ENCODE data around the gene AAK1. TPM values are rescaled to one million over a fixed set of nuclear protein-coding genes. Genes with fewer than 3 reads are reported as not detected.

The AAK1 gene
- polyA plus RNA-seq, 1 donor (not counting 4 experiments of a cell fraction or from before 2014, with no cell fraction given): 12.3 TPM

GRCh38 chr2:69628325-69629021 lies 15.1 kb downstream of the AAK1 start:
- Histone ChIP-seq H3K9me3 (ENCODE audit: control insufficient read depth, low read depth, low read length) (no peaks in the 10 kb centered on the region), H3K4me1 (ENCODE audit: control insufficient read depth, extremely low read depth, insufficient read depth, low read length) (no peaks in the 10 kb centered on the region), H3K36me3 (ENCODE audit: control insufficient read depth in 2 of 2, extremely low read depth in 1 of 2, insufficient read depth in 2 of 2, low read length in 2 of 2) (no peaks in the 10 kb centered on the region), H3K4me3 (ENCODE audit: control insufficient read depth in 2 of 3, extremely low read depth in 1 of 3, insufficient read depth in 2 of 3, low read depth in 1 of 3, low read length in 3 of 3) (no peak overlapping the region), H3K27me3 (ENCODE audit: control insufficient read depth, extremely low read depth, insufficient read depth, low read length) (no peaks in the 10 kb centered on the region), H3K9ac (ENCODE audit: control insufficient read depth, extremely low read depth, insufficient read depth, low read length) (no peak overlapping the region), H3K27ac (ENCODE audit: control insufficient read depth, insufficient read depth, low read length) (no peak overlapping the region), H4K20me1 (ENCODE audit: control insufficient read depth, extremely low read depth, insufficient read depth, low read length) (peaks cover 4% of the 10 kb centered on the region), H3K4me2 (ENCODE audit: control insufficient read depth, extremely low read depth, insufficient read depth, low read depth, low read length) (no peak overlapping the region), H3K79me2 (ENCODE audit: control insufficient read depth, insufficient read depth, low read length) (peaks cover 69% of the 10 kb centered on the region), H3K9me1 (ENCODE audit: control insufficient read depth, extremely low read depth, insufficient read depth, low read length) (no peaks in the 10 kb centered on the region), H2AFZ (ENCODE audit: control insufficient read depth, low read length) (no peak overlapping the region)
- no peak for DNase-seq (ENCODE audit: low read depth, low spot score)
- dilution Hi-C loops (cut with MboI; ENCODE audit: extremely low pct_ligation_motif_present, low sequenced_read_pairs): no loop called here
- TF ChIP-seq EZH2 (IDR thresholded peaks at IDR 0.05; ENCODE audit: low read length) (no peak), CTCF (optimal IDR thresholded peaks at IDR 0.05 in 1 of 3, IDR thresholded peaks at IDR 0.05 in 1 of 3, conservative IDR thresholded peaks at IDR 0.05 in 1 of 3; ENCODE audit: extremely low read depth in 1 of 3, insufficient read depth in 2 of 3, low read length in 3 of 3) (no peak)
- FAIRE-seq: no peak

- peaks cover 63% of the 10 kb centered on the region for H3K79me2 ChIP-seq (ENCODE audit: control insufficient read depth, insufficient read depth, low read length)
- H4K20me1 ChIP-seq (ENCODE audit: control insufficient read depth, extremely low read depth, insufficient read depth, low read length): peaks cover 4% of the 10 kb centered on the region
- H3K27ac ChIP-seq (ENCODE audit: control insufficient read depth, insufficient read depth, low read length): no peak overlapping the region
- H3K9me1 ChIP-seq (ENCODE audit: control insufficient read depth, extremely low read depth, insufficient read depth, low read length): no peaks in the 10 kb centered on the region
- no peaks in the 10 kb centered on the region for H3K9me3 ChIP-seq (ENCODE audit: control insufficient read depth, low read depth, low read length)
- no peaks in the 10 kb centered on the region for H3K4me1 ChIP-seq (ENCODE audit: control insufficient read depth, extremely low read depth, insufficient read depth, low read length)
- DNase-seq (ENCODE audit: low read depth, low spot score) (no peak), FAIRE-seq (no peak)
- H3K9ac ChIP-seq (ENCODE audit: control insufficient read depth, extremely low read depth, insufficient read depth, low read length): no peak overlapping the region
- no peak overlapping the region for H3K4me2 ChIP-seq (ENCODE audit: control insufficient read depth, extremely low read depth, insufficient read depth, low read depth, low read length)
- no peak for TF ChIP-seq CTCF (optimal IDR thresholded peaks at IDR 0.05 in 1 of 3, IDR thresholded peaks at IDR 0.05 in 1 of 3, conservative IDR thresholded peaks at IDR 0.05 in 1 of 3; ENCODE audit: extremely low read depth in 1 of 3, insufficient read depth in 2 of 3, low read length in 3 of 3)
- no peak for TF ChIP-seq EZH2 (IDR thresholded peaks at IDR 0.05; ENCODE audit: low read length)
- H2AFZ ChIP-seq (ENCODE audit: control insufficient read depth, low read length): no peak overlapping the region
- no peaks in the 10 kb centered on the region for H3K27me3 ChIP-seq (ENCODE audit: control insufficient read depth, extremely low read depth, insufficient read depth, low read length)
- dilution Hi-C loops (cut with MboI; ENCODE audit: extremely low pct_ligation_motif_present, low sequenced_read_pairs): no loop called here
- no peaks in the 10 kb centered on the region for H3K36me3 ChIP-seq (ENCODE audit: control insufficient read depth in 2 of 2, extremely low read depth in 1 of 2, insufficient read depth in 2 of 2, low read length in 2 of 2)
- no peak overlapping the region for H3K4me3 ChIP-seq (ENCODE audit: control insufficient read depth in 2 of 3, extremely low read depth in 1 of 3, insufficient read depth in 2 of 3, low read depth in 1 of 3, low read length in 3 of 3)
Observed at GRCh38 chr2:69625078-69625795, 18.3 kb downstream of the AAK1 start.

Measured in keratinocyte (primary cell).